H7 (cell line): ENCODE measurements around the gene CNTN2. TPM values are rescaled to one million over a fixed set of nuclear protein-coding genes. Genes with fewer than 3 reads are reported as not detected.
A peak's percentile ranks its signal among the peaks of the same experiment; 100 is the strongest.

Experiments used
- DNase-seq: peaks from one replicate; pipeline ENCODE4 v3.0.0; 2012
- H3K27me3 ChIP-seq: 2 replicates; pipeline ENCODE4 v1.6.0; 2011; ENCODE audit warnings: mild to moderate bottlenecking, low read length; ENCODE audit not compliant: control insufficient read depth, insufficient read depth
- H3K36me3 ChIP-seq: replicated peaks from 2 replicates; pipeline ENCODE4 v1.5.1; 2011; ENCODE audit warnings: low read length; ENCODE audit not compliant: control insufficient read depth, insufficient read depth
- H3K4me3 ChIP-seq: 2 replicates; pipeline ENCODE4 v1.5.1; 2011; ENCODE audit warnings: low read depth, mild to moderate bottlenecking, control low read depth, low read length, moderate library complexity; ENCODE audit not compliant: insufficient read depth
- total RNA-seq: library from RNA; depleted of rRNA; stranded (reverse); fragments of >200 nt; shearing (Covaris generic); gene quantifications from 2 replicates; pipeline ENCODE4 v1.2.3, GENCODE V29; 2014

CNTN2 gene
- total RNA-seq, 1 experiment from 2014 or later, result not detected

GRCh38 chr1:205066141-205066818 lies 23.3 kb downstream of the CNTN2 start:
- no peaks in the 10 kb centered on the region for H3K27me3 ChIP-seq
- peak; percentile 89 for DNase-seq

GRCh38 chr1:205067031-205067430 lies 24.0 kb downstream of the CNTN2 start:
- H3K4me3 ChIP-seq, result no peak overlapping the region
- no peaks in the 10 kb centered on the region for H3K36me3 ChIP-seq
- DNase-seq, result no peak
- H3K27me3 ChIP-seq, result no peaks in the 10 kb centered on the region

More at GRCh38 chr1:205066141-205066818, 23.3 kb downstream of the CNTN2 start:
- Histone ChIP-seq H3K4me3 (no peak overlapping the region), H3K36me3 (no peaks in the 10 kb centered on the region)

GRCh38 chr1:205068001-205068400 lies 25.0 kb downstream of the CNTN2 start:
- Histone ChIP-seq H3K27me3 (no peaks in the 10 kb centered on the region), H3K36me3 (no peaks in the 10 kb centered on the region), H3K4me3 (no peak overlapping the region)
- no peak for DNase-seq

GRCh38 chr1:205068457-205069040 lies 25.5 kb downstream of the CNTN2 start:
- Histone ChIP-seq H3K4me3 (no peak overlapping the region), H3K27me3 (no peaks in the 10 kb centered on the region), H3K36me3 (no peaks in the 10 kb centered on the region)
- DNase-seq, result no peak

- H3K27me3 ChIP-seq, result no peaks in the 10 kb centered on the region
- no peak for DNase-seq
- H3K36me3 ChIP-seq, result no peaks in the 10 kb centered on the region
Measured at GRCh38 chr1:205069371-205070125, 26.5 kb downstream of the CNTN2 start.

GRCh38 chr1:205071028-205071409 lies 28.0 kb downstream of the CNTN2 start:
- H3K36me3 ChIP-seq, result no peaks in the 10 kb centered on the region
- no peak overlapping the region for H3K4me3 ChIP-seq
- H3K27me3 ChIP-seq, result no peaks in the 10 kb centered on the region
- DNase-seq, result no peak

More at GRCh38 chr1:205069371-205070125, 26.5 kb downstream of the CNTN2 start:
- H3K4me3 ChIP-seq, result no peak overlapping the region

- no peak for DNase-seq
- H3K4me3 ChIP-seq, result no peak overlapping the region
- H3K36me3 ChIP-seq, result no peaks in the 10 kb centered on the region
- no peaks in the 10 kb centered on the region for H3K27me3 ChIP-seq
Measured at GRCh38 chr1:205071801-205072200, 28.8 kb downstream of the CNTN2 start.

- no peaks in the 10 kb centered on the region for H3K27me3 ChIP-seq
- H3K4me3 ChIP-seq, result no peak overlapping the region
- DNase-seq, result no peak
- no peaks in the 10 kb centered on the region for H3K36me3 ChIP-seq
Measured at GRCh38 chr1:205072286-205072685, 29.3 kb downstream of the CNTN2 start.

GRCh38 chr1:205072881-205073280 lies 29.9 kb downstream of the CNTN2 start:
- Histone ChIP-seq H3K36me3 (no peaks in the 10 kb centered on the region), H3K4me3 (no peak overlapping the region)
- no peak for DNase-seq

GRCh38 chr1:205073511-205073910 lies 30.5 kb downstream of the CNTN2 start:
- DNase-seq, result no peak
- Histone ChIP-seq H3K27me3 (no peaks in the 10 kb centered on the region), H3K4me3 (no peak overlapping the region)

More at GRCh38 chr1:205072881-205073280, 29.9 kb downstream of the CNTN2 start:
- no peaks in the 10 kb centered on the region for H3K27me3 ChIP-seq

GRCh38 chr1:205074084-205074483 lies 31.1 kb downstream of the CNTN2 start:
- no peaks in the 10 kb centered on the region for H3K27me3 ChIP-seq
- no peak overlapping the region for H3K4me3 ChIP-seq
- no peaks in the 10 kb centered on the region for H3K36me3 ChIP-seq
- DNase-seq, result no peak

More at GRCh38 chr1:205073511-205073910, 30.5 kb downstream of the CNTN2 start:
- no peaks in the 10 kb centered on the region for H3K36me3 ChIP-seq

GRCh38 chr1:205074513-205074912 lies 31.5 kb downstream of the CNTN2 start:
- no peaks in the 10 kb centered on the region for H3K27me3 ChIP-seq
- no peak overlapping the region for H3K4me3 ChIP-seq
- DNase-seq, result no peak
- no peaks in the 10 kb centered on the region for H3K36me3 ChIP-seq

- no peak for DNase-seq
- H3K36me3 ChIP-seq, result no peaks in the 10 kb centered on the region
Measured at GRCh38 chr1:205075642-205076155, 32.7 kb downstream of the CNTN2 start.

GRCh38 chr1:205076245-205076761 lies 33.3 kb downstream of the CNTN2 start:
- DNase-seq, result no peak
- H3K4me3 ChIP-seq, result no peak overlapping the region
- H3K27me3 ChIP-seq, result no peaks in the 10 kb centered on the region
- no peaks in the 10 kb centered on the region for H3K36me3 ChIP-seq

More at GRCh38 chr1:205075642-205076155, 32.7 kb downstream of the CNTN2 start:
- Histone ChIP-seq H3K4me3 (no peak overlapping the region), H3K27me3 (no peaks in the 10 kb centered on the region)
